NCI-H2227 (cell line): ENCODE measurements around the gene GATA6.
"Not testable (repeated sequence)": the region's sequence is repeated elsewhere in the genome, so short reads cannot be mapped to it uniquely, and the experiment has no call there.

Source experiments
- DNase-seq: peaks from one replicate; lab custom pipeline; 2025; ENCODE audit not compliant: unreplicated experiment; lab: John Stamatoyannopoulos, UW

Gene GATA6

GRCh38 chr18:22203536-22204213 is 34.3 kb downstream of the GATA6 start:
- DNase-seq, result no peak

GRCh38 chr18:22204214-22204536 is 34.8 kb downstream of the GATA6 start:
- no peak for DNase-seq

GRCh38 chr18:22204996-22205395 is 35.6 kb downstream of the GATA6 start:
- DNase-seq, result no peak

GRCh38 chr18:22207021-22207758 is 37.8 kb downstream of the GATA6 start:
- DNase-seq, result no peak

- DNase-seq, result no peak
Observed at GRCh38 chr18:22210311-22210754, 40.9 kb downstream of the GATA6 start.

- no peak for DNase-seq
Observed at GRCh38 chr18:22211657-22212056, 42.3 kb downstream of the GATA6 start.

- no peak for DNase-seq
Observed at GRCh38 chr18:22213333-22213973, 44.1 kb downstream of the GATA6 start.

- no peak for DNase-seq
Observed at GRCh38 chr18:22214731-22215528, 45.5 kb downstream of the GATA6 start.

- no peak for DNase-seq
Observed at GRCh38 chr18:22218835-22219234, 49.4 kb downstream of the GATA6 start.

- no peak for DNase-seq
Observed at GRCh38 chr18:22219568-22220355, 50.4 kb downstream of the GATA6 start.

GRCh38 chr18:22220585-22220984 is 51.2 kb downstream of the GATA6 start:
- not testable (repeated sequence) for DNase-seq

- DNase-seq, result no peak
Observed at GRCh38 chr18:22221350-22221749, 52.0 kb downstream of the GATA6 start.

- DNase-seq, result no peak
Observed at GRCh38 chr18:22223254-22223964, 54.0 kb downstream of the GATA6 start.

- DNase-seq, result no peak
Observed at GRCh38 chr18:22223965-22224322, 54.6 kb downstream of the GATA6 start.

GRCh38 chr18:22224339-22224738 is 55.0 kb downstream of the GATA6 start:
- no peak for DNase-seq

- DNase-seq, result no peak
Observed at GRCh38 chr18:22226801-22227200, 57.4 kb downstream of the GATA6 start.

GRCh38 chr18:22228976-22229375 is 59.6 kb downstream of the GATA6 start:
- DNase-seq, result no peak

- no peak for DNase-seq
Observed at GRCh38 chr18:22229456-22230124, 60.2 kb downstream of the GATA6 start.

GRCh38 chr18:22230471-22230945 is 61.1 kb downstream of the GATA6 start:
- no peak for DNase-seq
